LNCaP clone FGC (cell line): ENCODE data around the gene ABCD4.
A peak's percentile ranks its signal among the peaks of the same experiment; 100 is the strongest.

Source experiments
- DNase-seq: peaks from one replicate; pipeline ENCODE4 v3.0.0-alpha.2; 2011; ENCODE audit warnings: low read depth
- H3K4me3 ChIP-seq: 2 replicates; pipeline ENCODE4 v1.5.1; 2011; ENCODE audit warnings: mild to moderate bottlenecking, low read depth, low read length, control low read depth
- CTCF ChIP-seq: IDR thresholded peaks from 2 replicates; pipeline ENCODE4 v1.5.1; 2012; ENCODE audit warnings: mild to moderate bottlenecking; ENCODE audit not compliant: control insufficient read depth, insufficient read depth; ENCODE audit errors: extremely low read depth

ABCD4 gene

GRCh38 chr14:74302634-74303569 lies at the start of gene ABCD4:
Gene ABCD4 (minus strand): TSS chr14:74302934. CDS start chr14:74302912, 22 bp downstream.
- peak within 1 kb of the TSS; percentile 91 for H3K4me3 ChIP-seq
- peak; percentile 60 for TF ChIP-seq CTCF
- DNase-seq = peak; percentile 63

- no peak for TF ChIP-seq CTCF
- DNase-seq = no peak
- H3K4me3 ChIP-seq = no peak overlapping the region
Measured at GRCh38 chr14:74350928-74351323, 48.2 kb upstream of the ABCD4 start.

GRCh38 chr14:74350211-74350927 lies 47.6 kb upstream of the ABCD4 start:
- DNase-seq = no peak
- H3K4me3 ChIP-seq = no peak overlapping the region
- TF ChIP-seq CTCF = no peak

DNA sequence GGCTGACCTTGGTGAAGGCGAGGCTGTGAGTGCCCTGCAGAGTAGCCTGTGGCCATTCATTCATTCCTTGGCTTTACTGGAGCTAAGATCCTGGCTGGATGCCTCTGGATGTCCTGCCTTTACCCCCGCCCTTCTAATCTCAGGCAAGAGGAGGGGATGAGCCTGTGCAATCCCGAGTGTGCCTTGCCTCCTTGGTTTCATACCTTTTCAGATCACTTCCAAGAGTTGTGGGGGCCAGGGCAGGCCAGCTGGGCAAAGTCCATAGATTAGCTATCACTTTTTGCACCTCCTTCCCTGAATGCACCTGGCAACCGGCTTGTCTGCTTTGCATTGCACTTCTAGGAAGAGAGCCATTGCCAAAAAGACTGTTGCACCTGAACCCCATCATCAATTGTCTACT lies 47.0 kb upstream of the ABCD4 start:
- H3K4me3 ChIP-seq = no peak overlapping the region
- no peak for DNase-seq
- TF ChIP-seq CTCF = no peak

- DNase-seq = no peak
- no peak for TF ChIP-seq CTCF
- no peak overlapping the region for H3K4me3 ChIP-seq
Measured at GRCh38 chr14:74348735-74349463, 46.2 kb upstream of the ABCD4 start.

- DNase-seq = no peak
- TF ChIP-seq CTCF = no peak
- H3K4me3 ChIP-seq = no peak within 1 kb of the TSS
Measured at GRCh38 chr14:74348241-74348734, 45.6 kb upstream of the ABCD4 start, which contains the start of gene VRTN. Gene VRTN (plus strand): TSS chr14:74348471. CDS start chr14:74356784, 8,313 bp downstream.
